Esophagus squamous epithelium (tissue), 4 donors: Measurements from ENCODE around the gene GCNT3.

ENCODE experiments used
- CTCF ChIP-seq, 6 experiments: fragments of 450-650 bp in 4 of 6; fragments of 200-600 bp in 2 of 6; sonication (generic) in 2 of 6; IDR thresholded peaks; one replicate each; pipeline ENCODE4 v1.5.1; 2016 to 2019; ENCODE audit warnings: antibody characterized with exemption in 6 of 6, mild to moderate bottlenecking in 4 of 6, moderate library complexity in 4 of 6
- POLR2A ChIP-seq, 4 donors: fragments of 450-650 bp; IDR thresholded peaks; one replicate each; pipeline ENCODE4 v1.6.1; 2017; ENCODE audit warnings: antibody characterized with exemption in 4 of 4, mild to moderate bottlenecking in 4 of 4, moderate library complexity in 3 of 4

DNA sequence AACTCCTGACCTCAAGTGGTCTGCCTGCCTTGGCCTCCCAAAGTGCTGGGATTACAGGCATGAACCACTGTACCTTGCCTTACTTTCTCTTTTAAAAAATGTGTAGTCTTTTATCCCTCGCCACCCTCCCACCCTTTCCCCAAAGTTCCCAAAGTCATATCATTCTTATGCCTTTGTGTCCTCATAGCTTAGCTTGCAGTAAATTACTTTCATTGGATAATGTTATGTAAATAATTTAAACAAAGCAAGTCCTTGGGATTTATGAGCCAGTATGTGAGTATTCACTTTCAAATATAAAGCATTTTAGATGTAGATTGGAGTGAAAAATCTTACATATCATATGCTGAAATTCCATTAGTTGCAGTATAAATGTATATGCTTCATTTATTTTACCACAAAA is 34.7 kb downstream of the GCNT3 start:
- no peak for TF ChIP-seq CTCF (IDR thresholded peaks at IDR 0.05)
- no peak for TF ChIP-seq POLR2A (IDR thresholded peaks at IDR 0.05)
